ENCODE measurements around the gene RASGEF1B. TPM values are rescaled to one million over a fixed set of nuclear protein-coding genes. Genes with fewer than 3 reads are reported as not detected.

The RASGEF1B gene
- total and polyA plus RNA-seq, 9 of the 15 experiments (the other 6 are each of a cell fraction or from before 2014, with no cell fraction given) = 0.04 to 0.57 (median 0.22) TPM

GRCh38 chr4:81421346-81422218 is 50.1 kb downstream of the RASGEF1B start (continued):
- TF ChIP-seq TCF3 (CRISPR knock-in tag; IDR thresholded peaks at IDR 0.05) (peak; percentile 93), MLLT1 (IDR thresholded peaks at IDR 0.05) (peak; percentile 74 to 82), DMBX1 (CRISPR knock-in tag; IDR thresholded peaks at IDR 0.05; ENCODE audit: borderline replicate concordance) (no peak), HLTF (IDR thresholded peaks at IDR 0.05) (no peak), CTCFL (IDR thresholded peaks at IDR 0.05; ENCODE audit: borderline replicate concordance, insufficient read depth, low read depth, low read length, poor library complexity, severe bottlenecking) (no peak), XRCC3 (IDR thresholded peaks at IDR 0.05) (no peak), CUX1 (CRISPR knock-in tag; IDR thresholded peaks at IDR 0.05) (peak; percentile 39; the same call in 1 of the 2 replicates), MYC (IDR thresholded peaks at IDR 0.05; ENCODE audit: low read depth, low read length) (peak; percentile 28; the same call in 1 of the 2 replicates), MYC (CRISPR knock-in tag; IDR thresholded peaks at IDR 0.05; ENCODE audit: borderline replicate concordance, low read depth) (no peak)
- TF ChIP-seq, protein P1, sequence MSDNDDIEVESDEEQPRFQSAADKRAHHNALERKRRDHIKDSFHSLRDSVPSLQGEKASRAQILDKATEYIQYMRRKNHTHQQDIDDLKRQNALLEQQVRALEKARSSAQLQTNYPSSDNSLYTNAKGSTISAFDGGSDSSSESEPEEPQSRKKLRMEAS (CRISPR knock-in tag; IDR thresholded peaks at IDR 0.05) = no peak
- TF ChIP-seq, protein P2, sequence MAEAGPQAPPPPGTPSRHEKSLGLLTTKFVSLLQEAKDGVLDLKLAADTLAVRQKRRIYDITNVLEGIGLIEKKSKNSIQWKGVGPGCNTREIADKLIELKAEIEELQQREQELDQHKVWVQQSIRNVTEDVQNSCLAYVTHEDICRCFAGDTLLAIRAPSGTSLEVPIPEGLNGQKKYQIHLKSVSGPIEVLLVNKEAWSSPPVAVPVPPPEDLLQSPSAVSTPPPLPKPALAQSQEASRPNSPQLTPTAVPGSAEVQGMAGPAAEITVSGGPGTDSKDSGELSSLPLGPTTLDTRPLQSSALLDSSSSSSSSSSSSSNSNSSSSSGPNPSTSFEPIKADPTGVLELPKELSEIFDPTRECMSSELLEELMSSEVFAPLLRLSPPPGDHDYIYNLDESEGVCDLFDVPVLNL (CRISPR knock-in tag; IDR thresholded peaks at IDR 0.05; ENCODE audit: low read depth) = no peak

Measured in K562 (cell line).